ENCODE results near the gene DST.

The DST gene

DNA sequence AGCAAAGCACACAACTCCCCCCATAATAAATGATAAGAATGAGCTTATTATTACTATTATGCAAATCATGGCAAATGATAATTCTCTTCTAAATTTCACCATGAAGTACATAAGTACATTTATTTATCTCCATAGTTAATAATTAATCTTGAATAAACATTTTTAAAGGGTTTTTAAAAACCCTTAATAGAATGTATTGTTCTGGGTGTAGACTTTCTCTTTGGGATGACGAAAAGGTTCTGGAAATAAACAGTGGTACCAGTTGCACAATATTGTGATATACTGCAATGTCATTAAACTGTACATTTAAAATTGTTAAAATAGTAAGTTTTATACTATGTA, 18.0 kb downstream of the DST start:
- no peak for DNase-seq (ENCODE audit: low read depth in 4 of 4, low spot score in 1 of 4)

DNA sequence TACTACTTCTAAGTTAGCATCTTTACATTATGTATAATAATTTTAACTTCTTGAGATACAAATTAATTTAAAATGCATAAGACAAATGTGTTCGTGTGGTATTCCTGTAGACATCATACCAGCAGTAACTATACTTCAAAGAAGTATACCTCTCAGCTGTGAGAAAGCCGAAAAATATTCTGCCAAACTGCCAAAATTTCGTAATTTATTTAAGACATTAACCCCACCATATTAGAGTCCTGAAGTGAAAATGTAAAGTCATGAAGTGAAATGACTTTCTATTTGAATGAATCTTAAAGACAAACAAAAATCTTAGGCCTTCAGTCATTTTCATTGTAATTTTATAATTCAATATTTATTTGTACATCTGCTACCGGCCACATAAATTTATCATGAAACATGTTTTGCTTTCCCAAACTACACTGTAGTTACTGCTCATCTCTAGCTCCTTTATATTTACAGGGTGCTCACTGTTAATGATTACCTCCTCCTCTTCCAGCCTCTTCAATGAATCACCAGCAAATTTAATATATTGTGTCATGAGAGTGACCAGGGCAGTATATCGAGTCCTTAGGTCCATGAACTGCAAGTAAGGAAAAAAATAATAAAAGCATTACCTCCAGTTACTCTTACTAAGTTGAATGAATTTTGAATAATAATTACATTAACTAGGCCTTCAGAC, 18.5 kb downstream of the DST start:
- no peak for DNase-seq (ENCODE audit: low read depth in 4 of 4, low spot score in 1 of 4)

DNA sequence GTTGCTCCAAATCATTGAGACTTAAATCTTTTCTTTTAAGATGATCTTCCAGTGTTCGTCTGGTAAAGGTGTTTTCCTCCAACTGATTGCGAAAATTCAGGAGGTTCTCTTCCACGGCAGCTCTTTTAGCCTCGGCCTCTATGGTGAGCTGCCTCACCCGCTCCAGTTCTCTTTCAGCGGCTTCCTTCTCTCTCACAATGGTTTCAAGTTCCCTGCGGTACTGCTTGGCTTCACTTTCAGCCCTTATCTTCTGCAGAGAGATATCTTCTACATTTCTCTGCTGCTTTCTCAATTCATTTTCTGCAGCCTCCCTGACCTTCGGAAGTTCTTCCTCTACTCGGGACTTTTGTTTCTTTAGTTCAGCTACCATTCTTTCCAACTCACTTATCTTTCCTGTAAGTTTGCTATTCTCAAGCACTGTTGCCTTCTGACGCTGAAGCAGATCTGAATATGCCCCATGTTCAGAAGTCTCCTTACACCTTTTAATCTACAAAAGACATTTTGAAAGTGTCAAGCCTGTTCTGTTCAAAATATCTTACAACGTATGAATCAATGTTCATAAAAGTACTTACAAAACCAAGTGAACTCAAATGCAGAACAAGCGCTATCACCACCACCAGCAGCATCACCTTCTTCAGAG, 22.3 kb downstream of the DST start:
- no peak for DNase-seq (ENCODE audit: low read depth in 4 of 4, low spot score in 1 of 4)

DNA sequence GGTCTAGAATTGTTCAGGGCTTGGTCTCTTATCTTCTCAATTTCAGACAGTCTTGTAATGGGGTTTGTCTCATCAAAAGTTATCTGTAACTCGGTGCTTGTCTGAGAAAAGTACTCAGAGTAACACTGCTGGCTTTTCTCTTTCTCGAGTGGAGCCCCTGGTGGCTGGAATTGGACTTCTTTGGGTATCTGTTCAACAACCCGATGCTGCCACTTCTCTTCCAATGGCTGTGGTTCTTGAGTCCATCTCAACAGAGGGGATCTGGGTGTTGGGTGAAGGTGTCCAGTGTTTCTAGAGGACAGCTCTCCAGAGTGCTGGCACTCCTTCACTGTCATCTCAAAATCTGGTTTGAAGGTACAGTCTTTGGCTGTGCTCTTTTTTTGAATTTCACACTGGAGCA, 24.6 kb downstream of the DST start:
- no peak for DNase-seq (ENCODE audit: low read depth in 4 of 4, low spot score in 1 of 4)

DNA sequence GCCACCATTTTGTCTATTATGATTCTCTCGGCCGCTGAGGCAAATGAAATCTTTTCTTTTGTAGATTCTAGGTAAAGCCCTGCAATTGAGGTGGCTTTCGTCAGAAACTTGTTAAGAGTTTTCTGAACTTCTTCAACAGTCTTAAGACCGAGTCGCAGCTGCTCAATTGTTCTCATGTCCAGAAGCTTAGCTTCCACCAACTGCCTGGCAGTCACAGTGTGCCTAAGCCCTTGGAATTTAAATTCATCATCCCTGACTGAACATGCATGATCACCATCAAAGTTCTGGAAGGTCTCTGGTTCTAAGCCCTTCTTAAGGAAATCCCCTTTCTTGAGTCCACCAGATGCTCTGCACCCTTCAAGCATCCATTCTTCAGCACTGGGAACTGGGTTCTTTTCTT, 25.7 kb downstream of the DST start:
- no peak for DNase-seq (ENCODE audit: low read depth in 4 of 4, low spot score in 1 of 4)

DNA sequence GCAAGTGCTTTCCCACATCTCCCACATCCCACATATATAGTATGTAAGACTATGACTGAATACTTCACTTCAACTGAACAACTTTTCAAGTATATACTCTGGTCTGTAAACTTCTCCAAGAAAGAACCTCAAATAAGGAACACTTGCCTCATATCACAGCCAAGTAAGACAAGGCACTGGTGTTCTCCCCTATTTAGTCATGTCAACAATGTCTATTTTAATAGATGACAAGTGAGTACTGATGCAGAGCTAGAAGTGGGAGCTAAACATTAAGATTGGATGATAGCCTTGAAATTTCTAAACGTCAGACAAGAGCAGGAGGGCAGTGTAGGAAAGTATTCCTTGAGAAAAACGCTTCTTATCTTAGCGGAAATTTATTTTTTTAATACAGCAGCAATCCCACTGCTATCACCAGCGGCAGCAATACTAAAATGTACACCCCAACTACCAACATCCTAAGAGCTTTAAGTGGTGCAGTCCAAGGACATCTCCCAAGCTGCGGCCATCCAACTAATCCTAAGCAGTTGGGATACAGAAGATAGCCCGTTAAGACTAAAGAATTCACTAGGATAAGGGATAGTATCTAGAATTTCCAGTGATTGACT, 29.3 kb downstream of the DST start:
- DNase-seq (ENCODE audit: low read depth in 4 of 4, low spot score in 1 of 4): no peak

DNA sequence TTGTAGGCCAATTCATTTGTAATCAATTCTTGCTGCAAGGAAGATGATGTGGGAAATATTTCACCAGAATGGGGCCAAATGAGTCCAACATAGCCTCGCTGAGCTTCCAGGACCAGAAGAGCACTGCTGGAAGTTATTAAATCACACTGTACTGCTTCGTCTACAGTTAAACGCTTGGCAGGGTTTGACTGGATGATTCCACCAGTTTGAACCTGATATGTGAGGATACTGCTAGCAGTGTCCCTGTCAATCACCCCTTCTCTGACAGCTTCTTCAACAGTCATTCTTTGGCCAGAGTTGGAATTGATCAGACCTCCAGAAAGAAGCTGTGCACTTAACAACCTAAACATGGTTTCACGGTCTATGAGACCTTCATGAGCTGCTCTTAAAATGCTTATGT, 34.4 kb downstream of the DST start:
- DNase-seq (ENCODE audit: low read depth in 4 of 4, low spot score in 1 of 4): no peak

DNA sequence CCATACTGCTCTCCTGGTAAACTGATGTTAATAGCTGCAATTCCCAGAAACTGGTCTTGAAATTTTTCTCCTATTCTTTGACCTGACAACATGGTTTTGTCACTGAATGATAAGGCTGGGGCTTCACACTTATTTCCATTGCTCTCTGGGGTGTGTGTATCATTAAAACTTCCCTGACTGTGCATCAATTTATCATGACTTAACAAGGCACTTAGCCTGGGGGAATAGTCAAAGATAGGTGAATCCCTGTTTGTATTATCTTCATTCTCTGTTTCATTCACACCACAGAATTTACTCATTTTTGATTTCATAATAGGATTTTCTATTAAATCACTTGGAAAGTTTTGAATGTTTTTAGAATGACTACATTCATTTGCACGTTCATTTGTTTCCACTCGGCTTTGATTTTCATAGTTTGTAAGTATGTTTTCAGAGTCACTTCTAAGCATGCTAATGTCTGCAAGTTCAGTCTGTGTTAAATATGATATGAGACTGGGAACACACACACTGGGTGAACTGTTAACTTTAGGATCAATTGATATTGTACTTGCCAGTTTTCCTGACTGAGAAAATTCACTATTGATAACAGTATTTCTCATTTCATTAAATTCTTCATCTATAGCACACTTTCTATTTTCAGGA, 35.5 kb downstream of the DST start:
- DNase-seq (ENCODE audit: low read depth in 4 of 4, low spot score in 1 of 4): no peak

DNA sequence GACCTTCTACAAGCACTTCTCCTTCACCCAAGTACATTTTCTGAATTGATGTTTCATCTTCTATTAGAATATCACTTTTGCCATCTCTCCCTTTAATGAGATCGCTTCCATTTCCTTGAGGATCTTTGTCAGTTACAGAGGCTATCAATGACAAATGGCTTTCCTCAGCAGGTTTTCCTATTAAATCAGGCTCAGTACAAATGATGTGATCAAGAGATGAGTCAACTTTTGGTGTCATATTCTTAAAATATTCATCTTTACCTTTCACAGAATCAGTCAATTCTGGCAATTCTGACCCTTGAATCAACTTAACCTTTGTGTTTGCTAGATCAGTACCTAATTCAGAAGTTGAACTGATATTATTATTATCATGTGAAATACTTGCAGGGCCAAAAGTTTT, 37.3 kb downstream of the DST start:
- no peak for DNase-seq (ENCODE audit: low read depth in 4 of 4, low spot score in 1 of 4)

DNA sequence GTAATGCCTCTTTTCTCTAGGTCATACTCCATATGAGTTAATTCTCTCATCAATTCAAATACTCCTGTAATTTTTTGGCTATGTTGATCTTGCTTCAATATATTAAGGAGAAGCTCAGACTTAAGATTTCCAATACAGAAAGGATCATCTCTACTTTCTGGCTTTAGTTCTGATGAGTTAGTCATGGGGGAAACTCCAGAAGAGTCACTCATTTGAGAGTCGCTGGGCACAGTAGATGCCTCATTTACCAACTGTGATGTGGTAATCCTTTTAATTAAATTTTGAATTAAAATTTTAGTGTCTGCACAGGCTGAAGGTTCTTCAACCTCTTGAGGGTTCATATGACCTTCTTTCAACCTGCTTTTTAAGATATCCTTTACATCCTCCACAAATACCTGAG, 38.5 kb downstream of the DST start:
- DNase-seq (ENCODE audit: low read depth in 4 of 4, low spot score in 1 of 4): no peak

DNA sequence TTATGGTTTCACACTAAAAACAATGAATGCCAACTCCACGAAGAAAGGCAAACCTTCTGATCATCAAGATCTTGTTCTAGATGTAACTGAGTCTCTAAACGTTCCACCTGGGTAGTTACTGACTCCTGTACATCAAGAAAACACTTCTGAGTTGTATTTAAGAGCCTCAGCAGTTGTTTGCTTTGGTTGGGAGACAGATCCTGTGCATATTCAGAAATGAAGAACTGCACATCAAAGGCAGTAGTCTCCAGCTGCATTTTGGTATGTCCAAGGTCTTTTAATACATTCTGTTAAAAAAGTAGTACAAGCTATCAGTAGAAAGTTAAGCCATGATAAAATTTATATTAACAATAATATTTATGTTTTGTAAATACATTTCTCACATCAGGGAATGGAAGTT, 41.3 kb downstream of the DST start:
- no peak for DNase-seq (ENCODE audit: low read depth in 4 of 4, low spot score in 1 of 4)

DNA sequence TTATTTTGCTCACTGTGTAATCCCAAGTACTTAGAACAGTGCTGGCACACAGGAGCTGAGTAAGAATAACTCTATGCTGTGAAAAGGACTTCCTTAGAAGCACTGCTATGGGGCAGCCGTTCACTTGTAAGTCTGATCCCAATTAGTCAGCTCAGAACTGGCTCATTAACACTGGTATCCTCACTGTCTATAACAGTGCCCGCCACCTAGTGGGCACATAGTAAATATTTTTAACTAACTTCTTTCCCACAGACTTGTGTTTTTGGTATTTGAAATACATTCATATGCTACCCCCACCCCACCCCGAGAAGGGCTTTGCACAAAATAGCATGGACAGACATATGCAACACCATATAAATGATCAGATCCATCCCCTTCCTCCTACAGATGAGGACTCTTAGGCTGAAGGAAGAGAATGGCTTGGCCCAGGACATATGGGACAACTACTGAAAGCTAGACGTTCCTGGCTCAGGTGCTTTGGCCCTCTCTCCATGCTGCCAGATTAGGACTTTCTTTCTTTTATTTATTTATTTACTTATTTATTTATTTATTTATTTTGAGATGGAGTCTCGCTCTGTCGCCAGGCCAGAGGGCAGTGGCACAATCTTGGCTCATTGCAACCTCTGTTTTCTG, 47.1 kb downstream of the DST start:
- DNase-seq (ENCODE audit: low read depth in 4 of 4, low spot score in 1 of 4): peak in 2 of 4 experiments; percentile 12 to 29

DNA sequence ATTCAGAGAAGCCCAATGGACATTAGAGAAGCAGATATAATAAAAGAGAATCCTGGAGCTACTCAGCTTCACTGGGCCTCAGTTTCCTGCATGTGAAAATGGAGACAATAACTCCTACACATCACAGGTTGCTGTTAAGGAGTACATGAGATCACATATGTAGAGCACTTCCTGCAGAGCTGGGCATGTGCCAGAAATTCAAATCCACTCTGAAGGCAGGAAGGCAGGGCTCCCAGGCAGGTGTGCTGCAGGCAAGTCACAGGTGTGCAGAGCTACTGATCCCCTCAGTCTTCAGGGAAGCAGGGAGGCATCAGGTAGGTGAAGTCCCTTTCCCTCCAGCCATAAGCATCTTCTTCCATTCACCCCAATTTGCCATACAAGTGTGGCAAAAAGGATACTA, 48.0 kb downstream of the DST start:
- no peak for DNase-seq (ENCODE audit: low read depth in 4 of 4, low spot score in 1 of 4)

DNA sequence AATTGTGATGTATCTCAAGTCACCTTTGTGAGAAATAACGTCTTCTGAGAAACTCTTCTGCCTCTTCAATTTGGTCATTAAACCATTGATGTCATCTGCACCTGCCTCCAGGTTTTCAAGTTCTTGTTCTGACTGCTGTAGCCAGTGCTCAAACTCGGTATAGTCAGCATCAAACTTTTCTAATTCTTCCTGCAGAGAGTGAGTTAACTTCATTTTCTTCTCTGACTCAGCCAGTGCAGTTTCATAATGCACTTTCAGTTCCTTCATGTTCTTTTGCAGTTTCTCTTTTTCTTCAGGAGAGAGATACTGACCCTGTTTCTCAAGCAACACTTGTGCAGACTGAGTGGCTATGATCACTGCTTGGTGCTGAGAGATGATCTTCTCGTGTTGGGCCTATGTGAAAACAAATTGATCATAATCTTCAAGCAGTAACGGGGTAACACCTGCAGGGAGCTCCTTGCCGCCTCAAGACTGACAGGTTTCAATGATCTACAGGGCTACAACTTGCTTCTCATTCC, 48.8 kb downstream of the DST start:
- DNase-seq (ENCODE audit: low read depth in 4 of 4, low spot score in 1 of 4): peak in 1 of 4 experiments; percentile 8

DNA sequence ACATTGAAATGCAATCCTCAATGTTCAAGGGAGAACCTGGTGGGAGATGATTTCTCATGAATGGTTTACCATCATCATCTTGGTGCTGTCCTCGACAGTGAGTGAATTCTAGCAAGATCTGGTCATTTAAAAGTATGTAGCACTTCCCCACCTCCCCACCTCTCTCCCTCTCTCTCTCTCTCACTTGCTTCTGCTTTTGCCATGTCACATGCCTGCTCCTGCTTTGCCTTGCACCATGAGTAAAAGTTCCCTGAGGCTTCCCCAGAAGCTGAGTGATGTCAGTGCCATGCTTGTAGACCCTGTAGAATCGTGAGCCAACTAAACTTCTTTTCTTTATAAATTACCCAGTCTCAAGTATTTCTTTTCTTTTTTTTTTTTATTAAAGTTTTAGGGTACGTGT, 60.5 kb downstream of the DST start:
- DNase-seq (ENCODE audit: low read depth in 4 of 4, low spot score in 1 of 4): no peak

DNA sequence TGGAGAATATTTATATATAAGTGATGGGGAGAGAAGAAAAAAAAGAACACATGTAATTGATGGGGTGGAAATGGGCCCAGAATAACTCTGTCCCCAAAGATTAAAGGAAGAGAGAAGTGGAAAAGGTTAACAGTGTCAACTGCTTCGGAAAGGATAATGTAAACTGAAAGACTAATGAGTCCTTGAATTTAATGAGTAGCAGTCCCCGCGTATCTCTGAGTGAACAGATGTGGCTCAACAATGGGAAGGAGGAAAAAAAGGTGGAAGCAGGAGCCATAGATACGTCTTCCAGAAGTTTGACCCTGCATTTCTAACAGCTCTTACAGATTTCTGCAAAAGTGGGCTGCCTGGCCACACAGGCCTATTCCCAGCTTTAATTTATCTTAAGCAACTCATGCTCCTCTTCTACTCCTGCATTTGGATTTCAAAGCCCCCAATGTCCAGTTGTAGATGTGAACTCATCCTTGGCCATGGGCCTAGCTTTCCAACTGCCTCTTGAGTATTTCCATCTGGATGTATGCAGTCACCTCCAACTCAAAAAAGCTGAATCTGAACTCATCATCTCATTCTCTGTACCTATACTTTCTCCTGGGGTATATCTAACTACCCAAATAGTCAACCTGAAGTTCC, 61.3 kb downstream of the DST start:
- DNase-seq (ENCODE audit: low read depth in 4 of 4, low spot score in 1 of 4): no peak

DNA sequence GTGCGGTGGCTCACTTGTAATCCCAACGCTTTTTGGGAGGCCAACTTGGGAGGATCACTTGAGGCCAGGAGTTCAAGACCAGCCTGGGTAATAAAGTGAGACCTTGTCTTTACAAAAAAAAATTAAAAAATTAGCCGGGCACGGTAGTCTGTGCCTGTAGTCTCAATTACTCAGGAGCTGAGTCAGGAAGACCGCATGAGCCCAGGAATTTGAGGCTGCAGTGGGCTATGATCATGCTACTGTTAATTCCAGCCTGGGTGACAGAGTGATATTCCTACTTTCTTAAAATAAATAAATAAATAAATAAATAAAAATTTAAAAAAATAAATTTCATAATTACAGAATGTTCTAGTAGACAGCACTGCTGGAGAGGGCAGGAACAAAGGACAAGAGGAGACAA, 62.4 kb downstream of the DST start:
- no peak for DNase-seq (ENCODE audit: low read depth in 4 of 4, low spot score in 1 of 4)

DNA sequence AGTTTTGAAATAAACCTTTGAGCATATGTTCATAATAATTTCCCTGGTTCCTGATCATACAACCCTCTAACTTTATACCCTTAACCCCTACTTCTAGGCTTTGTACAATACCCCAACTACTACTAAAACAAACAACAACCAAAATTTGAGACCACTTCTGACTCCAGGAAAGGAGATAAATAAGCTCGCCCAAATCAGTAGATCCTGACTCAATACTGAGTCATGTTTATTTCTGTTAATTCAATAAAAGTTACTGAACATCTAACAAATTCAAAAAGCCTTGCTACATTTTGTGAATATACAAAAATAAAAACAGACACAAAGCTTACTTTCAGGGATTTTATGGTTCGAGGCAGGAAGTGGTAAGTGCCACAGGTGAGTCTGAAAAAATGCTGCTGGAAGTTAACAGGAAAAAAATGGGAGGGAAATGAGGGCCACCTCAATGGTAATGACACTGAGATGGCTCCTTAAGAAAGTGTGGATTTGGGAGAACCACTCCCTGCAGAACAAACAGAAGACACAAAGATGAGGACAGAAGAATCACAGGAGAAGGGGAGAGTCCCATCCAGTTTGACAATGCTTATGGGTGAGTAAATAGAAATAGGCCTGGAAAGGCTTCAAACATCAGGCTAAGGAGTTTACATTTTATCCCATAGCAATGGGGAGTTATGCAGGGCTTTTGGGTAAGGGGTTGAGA, 63.4 kb downstream of the DST start:
- no peak for DNase-seq (ENCODE audit: low read depth in 4 of 4, low spot score in 1 of 4)

DNA sequence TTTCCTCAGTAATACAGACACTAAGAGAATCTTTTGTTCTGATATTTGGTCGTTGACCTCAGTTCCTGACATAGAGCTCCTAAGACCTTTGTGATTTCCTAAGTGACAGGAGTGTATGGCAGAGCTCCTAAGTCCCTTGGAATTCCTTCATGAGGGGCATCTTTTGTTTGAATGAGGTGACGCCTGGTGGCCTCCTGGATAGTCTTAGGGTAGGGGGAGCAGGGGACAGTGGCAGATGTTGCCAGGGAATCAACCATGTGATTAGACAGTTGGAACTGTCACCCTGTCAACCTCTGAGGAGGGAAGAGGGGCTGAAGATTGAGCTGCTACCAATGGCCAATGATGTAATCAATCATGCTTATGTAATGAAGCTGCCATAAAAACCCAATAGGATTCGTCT, 67.0 kb downstream of the DST start:
- DNase-seq (ENCODE audit: low read depth in 4 of 4, low spot score in 1 of 4): no peak

DNA sequence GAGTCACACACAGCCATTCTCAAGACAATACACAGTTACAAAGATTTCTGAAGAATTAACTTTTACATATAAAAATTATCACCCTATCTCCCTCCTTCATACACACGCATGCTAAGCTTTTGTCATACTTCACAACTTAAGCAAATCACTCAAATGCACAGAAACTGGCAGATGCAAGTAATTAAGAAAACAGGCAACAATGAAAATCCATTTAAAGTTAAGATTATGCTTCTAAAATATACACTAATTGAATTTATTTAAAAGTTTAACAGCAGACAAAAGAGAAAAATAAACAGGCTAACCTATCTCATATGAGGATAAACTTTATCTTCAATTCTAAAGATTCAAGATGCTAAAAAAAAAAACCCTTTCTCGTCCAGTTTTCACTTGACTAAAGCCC, 68.4 kb downstream of the DST start:
- no peak for DNase-seq (ENCODE audit: low read depth in 4 of 4, low spot score in 1 of 4)

DNA sequence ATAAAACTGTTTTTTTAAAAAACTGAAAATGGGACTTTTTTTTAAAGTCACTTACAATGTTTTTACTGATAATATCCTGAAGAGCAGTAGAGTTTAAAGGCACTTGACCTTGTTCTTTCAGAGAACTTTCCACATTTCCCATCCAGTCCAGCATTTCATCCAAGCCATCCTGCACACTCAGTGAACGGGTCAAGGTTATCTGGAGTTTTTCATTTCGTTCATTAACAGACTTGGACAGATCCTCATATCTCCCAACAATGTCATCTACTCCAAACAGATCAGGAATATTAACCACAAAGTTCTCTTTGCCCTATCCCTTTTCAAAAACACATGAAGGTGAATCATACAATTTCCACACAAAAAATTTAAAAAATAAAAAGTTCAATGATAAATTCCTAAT, 69.1 kb downstream of the DST start:
- DNase-seq (ENCODE audit: low read depth in 4 of 4, low spot score in 1 of 4): no peak

All from stimulated activated CD4-positive, alpha-beta T cell treated with anti-CD3 and anti-CD28 coated beads, Interleukin-1b, Interleukin-23, amount 100 ng/mL, for 24 hours (primary cell).